ENCODE measurements around the gene AFTPH.

- TF ChIP-seq CTCF (conservative IDR thresholded peaks at IDR 0.05) (no peak), ZFX (IDR thresholded peaks at IDR 0.05) (no peak)
These were observed 41.2 kb upstream of the AFTPH start for GRCh38 chr2:64482765-64483504.

Measured in C4-2B (cell line).